Glomerular endothelial cell (primary cell): ENCODE results near the gene FTH1. TPM values are rescaled to one million over a fixed set of nuclear protein-coding genes. Genes with fewer than 3 reads are reported as not detected.

ENCODE experiments used
- DNase-seq: peaks from one replicate; pipeline ENCODE4 v3.0.0-alpha.2; 2011; ENCODE audit warnings: low read depth, low spot score; ENCODE audit errors: extremely low read depth
- total RNA-seq: library from RNA; depleted of rRNA; stranded (reverse); fragments of >200 nt; gene quantifications from 2 replicates; pipeline ENCODE4 v1.2.3, GENCODE V29; 2015

FTH1 gene
- total RNA-seq, 1 donor from 2014 or later = 2,194 TPM

DNA sequence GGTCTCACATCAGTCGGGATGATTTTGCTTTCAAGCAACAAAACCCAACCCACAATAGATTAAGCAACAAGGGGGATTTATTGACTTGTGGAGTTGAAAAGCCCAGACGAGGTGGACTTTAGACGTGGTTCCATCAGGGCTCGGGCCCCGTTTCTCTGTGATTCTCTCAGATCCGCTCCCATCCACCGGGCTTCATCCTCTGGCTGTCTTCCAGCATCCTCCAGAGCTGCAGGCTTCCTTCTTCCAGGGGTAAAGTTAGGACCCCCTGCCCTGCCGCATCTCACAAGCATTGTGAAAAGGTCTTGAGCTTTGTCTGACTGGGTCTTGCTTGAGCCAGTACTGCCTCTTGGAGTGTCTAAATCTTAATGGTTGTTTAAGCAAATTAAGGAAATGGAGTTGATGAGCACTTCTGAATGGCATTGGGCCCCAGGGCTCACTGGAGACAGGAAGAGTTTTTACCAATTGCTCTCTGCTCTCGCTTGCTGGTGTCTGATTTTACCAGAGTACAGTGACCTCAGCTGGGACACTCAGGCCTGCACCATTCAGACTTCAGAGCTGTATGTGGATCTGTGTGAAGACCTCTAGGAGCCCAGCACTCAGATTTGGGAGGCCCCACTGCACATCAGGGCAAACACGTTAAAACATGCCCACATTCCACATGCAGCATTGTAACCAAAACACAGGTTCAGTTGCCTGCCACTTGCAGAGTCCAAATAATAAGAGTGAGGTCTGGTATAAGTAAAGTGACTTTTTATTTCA is 13.5 kb upstream of the FTH1 start:
- DNase-seq = no peak

DNA sequence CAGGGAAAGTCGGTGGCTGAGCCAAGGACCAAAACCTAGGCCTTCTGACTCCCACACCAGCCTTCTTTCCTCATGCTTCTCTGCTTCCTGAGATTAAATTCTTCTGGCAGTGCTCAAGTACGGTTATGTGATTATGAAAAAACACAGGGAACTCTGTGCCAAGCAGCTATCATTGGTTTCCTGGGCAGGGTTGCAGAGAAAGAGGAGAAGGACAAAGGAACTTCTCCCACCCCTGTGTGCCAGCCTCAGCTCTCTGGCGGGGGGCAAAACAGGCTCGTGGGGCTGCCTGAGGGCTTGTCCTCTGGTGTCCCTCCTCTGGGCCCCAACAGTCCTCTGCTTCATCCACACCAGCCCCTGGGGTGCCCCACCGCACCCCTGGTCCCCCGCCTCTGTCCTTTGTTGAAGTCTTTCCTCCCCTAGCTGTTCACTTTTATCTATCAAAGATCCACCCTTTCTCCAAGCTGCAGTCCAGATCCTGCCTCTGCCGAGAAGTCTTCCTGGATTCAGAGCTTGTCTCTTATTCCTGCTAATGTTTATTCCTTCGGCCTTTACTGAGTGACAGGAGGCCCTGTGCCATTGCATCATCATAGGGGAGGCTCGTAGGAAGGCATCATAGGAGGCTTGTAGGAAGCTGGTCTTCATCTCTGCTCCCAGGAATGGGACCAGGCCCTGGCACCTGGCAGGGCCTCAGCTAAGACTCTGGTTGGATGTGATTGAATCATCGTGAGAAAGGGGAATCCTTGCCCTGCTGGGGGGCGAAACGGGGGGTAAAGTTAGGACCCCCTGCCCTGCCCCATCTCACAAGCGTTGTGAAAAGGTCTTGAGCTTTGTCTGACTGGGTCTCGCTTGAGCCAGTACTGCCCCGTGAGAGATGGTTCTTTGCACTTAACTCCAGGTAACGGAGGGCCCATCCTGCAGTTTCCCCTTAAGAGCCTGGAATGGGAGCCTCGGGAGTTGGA is 11.5 kb upstream of the FTH1 start:
- no peak for DNase-seq

DNA sequence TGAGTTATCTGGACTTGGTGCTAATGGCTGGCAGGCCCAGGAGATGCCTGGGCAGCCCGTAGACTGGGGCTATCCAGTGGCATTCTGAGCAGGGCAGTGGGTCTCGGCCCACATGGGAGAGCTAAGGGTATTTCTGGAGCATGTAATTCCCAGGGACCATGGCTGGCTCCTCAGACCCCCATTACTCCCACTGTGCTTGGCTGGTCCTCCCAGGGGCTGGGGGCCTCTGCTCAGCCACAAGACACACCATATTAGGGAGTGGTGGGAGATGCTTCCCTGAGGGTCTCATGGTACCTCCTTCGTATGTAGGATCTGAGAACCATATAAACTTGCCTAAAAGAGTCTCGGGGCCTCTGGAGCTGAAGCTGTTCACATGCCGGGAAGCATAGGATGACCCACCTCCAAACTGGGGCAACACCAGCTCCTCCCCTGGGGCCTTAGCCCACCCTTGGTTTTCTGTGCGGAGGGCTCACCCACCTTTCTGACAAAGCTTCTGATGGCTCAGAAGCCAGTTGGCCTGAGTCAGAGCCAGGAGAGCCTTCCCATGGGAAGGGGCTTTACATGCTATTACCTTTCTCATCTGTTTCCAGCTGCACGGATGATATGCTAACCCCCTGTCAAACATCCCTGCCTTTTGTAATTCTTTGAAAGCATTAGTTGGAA is 9.5 kb upstream of the FTH1 start:
- no peak for DNase-seq

GRCh38 chr11:61976420-61976800 is 9.0 kb upstream of the FTH1 start:
- no peak for DNase-seq

- no peak for DNase-seq
Measured at GRCh38 chr11:61975638-61976419, 8.4 kb upstream of the FTH1 start.

DNA sequence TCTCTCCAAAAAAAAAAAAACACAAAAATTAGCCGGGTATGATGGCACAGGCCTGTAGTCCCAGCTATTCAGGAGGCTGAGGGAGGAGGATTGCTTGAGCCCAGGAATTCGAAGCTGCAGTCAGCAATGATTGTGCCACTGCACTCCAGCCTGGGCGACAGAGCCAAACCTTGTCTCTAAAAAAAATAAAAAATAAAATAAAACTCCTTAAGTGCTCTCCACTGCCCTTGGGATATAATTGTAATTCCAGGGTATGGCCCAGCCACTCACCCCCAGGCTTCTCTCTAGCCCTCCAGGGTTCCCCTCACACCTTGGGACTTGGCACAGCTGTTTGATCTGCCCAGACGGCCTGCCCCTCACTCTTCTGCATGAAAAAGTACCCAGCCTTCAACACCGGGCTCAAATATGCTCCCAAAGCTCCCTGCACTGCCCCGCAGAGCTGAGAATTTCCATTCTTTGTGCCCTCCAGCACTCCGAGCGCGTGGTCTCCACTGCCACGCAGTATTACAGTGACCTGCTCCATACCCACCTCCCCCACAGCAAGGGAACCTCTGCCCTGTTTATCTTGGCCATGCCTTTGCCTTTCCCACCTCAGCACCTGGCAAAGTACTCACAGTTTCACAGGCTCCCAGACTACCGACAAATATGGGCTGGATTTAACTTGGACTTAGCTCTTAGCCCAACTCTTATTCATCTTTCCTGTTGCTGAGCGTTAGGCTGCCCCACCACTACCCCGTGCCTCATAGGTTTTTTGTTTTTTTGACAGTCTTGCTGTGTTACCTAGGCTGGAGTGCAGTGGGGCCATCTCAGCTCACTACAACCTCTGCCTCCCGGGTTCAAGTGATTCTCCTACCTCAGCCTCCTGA is 7.6 kb upstream of the FTH1 start:
- no peak for DNase-seq

DNA sequence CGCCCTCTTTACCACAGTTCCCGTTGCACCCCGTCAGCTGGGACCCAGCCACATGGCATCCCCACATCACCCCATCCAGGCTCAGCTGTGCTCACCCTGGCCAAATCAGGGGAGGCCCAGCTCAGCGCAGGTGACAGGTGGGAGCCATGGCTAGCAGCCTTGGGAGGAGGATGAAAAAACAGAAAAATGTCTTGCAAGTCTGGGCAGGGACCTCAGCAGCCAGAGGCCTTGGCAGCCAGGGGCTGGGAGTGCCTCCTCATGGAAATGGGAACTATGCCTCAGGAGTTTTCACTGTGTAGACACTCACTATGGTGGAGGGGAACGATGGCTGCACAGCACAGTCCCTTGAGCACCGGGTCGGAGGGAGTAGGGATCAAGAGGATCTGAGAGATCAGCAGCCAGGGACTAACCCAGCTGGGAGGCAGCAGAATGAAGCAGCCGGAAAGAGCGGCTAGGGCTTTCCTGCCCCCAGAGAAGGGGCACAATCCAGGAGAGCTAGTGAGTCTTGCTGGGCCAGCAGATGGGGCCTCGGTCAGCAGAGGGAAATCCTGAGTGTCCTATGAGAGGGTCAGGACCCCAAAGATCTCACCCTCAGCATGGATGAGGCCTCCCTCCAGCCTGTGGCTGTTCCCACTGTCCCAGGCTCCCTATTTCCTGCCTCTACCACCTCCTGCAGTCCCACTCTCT is 6.2 kb upstream of the FTH1 start:
- no peak for DNase-seq

- no peak for DNase-seq
Measured at GRCh38 chr11:61972672-61973475, 5.4 kb upstream of the FTH1 start.

GRCh38 chr11:61972112-61972671 is 4.8 kb upstream of the FTH1 start:
- no peak for DNase-seq

- DNase-seq = peak; percentile 96
Measured at GRCh38 chr11:61971248-61972111, 4.0 kb upstream of the FTH1 start.

- DNase-seq = no peak
Measured at GRCh38 chr11:61969838-61970662, 2.6 kb upstream of the FTH1 start.

DNA sequence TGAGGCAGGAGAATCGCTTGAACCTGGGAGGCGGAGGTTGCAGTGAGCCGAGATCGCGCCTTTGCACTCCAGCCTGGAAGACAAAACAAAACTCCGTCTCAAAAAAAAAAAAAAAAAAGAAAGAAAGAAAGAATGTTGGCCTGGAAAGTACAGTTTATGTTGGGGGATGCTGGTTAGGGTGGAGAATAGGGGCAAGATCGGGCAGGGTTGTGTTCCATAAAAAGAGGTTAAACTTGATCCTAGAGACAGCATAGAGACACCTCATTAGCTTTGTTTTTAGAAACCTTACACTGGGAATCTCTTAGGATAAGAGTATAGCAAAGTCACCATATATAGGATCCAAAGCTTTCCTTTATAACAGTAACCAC is 1.9 kb upstream of the FTH1 start:
- no peak for DNase-seq

GRCh38 chr11:61968758-61969390 is 1.4 kb upstream of the FTH1 start:
- no peak for DNase-seq

DNA sequence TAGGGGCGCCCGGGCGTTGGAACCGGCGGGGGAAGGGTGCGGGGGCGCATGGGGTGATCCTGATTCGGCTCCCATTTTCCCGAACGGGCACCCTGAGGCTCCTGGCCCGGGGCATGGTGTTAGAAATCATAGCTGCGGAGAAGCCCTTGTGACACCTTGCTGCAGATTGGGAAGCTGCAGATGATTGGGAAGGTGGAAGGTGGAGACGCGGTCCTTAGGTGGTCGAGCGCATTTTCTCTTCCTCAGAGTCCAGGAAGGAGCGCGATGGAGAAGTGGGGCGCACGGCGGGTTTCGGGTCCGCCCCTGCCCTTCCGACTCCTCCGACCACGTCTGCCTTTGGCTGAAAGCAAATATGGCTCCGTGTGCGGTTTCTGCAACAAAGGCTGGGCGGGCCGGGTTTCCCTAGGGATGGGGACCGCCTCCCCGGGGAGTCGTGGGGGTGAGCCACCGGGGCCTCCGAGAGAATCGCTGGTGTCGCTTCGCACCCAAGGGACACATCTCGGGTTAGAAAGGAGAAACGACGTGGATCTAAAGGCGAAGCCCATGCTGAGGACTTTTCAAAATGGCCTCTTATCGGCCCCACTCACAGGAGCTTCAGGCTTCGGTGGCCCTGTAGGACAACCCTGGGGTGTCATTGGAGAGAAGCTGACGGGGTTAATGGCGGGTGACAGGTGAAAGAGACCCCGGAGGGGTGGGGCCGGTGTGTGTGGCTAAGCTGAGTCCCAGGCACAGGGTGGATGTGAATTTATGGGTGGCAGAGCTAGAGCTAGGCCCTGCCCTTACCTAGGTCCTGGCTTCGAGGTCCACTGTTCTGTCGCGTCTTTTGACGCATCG is 707 bp upstream of the FTH1 start:
- DNase-seq = no peak

DNA sequence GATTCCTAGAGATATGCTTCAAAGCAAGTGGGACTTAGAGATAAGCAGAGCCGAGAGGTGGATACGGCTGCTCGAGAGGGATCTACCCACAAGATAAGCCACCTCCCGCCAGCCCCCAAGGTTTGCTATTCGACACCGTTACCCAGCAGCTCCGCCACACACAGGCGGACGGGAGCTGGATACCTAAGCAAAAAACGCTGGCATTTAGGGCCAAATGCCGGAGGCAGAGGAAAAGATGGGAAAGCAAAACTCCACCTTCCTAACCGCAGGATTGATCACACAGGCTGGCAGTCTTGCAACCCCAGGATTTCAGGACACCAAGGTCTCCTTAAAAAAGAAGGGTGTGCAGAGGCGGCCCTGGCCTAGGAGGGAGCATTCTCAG is 709 bp downstream of the FTH1 start:
- no peak for DNase-seq
